Measurements from ENCODE around the gene IRAK1. TPM values are rescaled to one million over a fixed set of nuclear protein-coding genes. Genes with fewer than 3 reads are reported as not detected.
A peak's percentile ranks its signal among the peaks of the same experiment; 100 is the strongest.

The IRAK1 gene
- total and polyA plus RNA-seq, 2 donors (not counting 3 experiments of a cell fraction or from before 2014, with no cell fraction given): 63.6 to 138 TPM

DNA sequence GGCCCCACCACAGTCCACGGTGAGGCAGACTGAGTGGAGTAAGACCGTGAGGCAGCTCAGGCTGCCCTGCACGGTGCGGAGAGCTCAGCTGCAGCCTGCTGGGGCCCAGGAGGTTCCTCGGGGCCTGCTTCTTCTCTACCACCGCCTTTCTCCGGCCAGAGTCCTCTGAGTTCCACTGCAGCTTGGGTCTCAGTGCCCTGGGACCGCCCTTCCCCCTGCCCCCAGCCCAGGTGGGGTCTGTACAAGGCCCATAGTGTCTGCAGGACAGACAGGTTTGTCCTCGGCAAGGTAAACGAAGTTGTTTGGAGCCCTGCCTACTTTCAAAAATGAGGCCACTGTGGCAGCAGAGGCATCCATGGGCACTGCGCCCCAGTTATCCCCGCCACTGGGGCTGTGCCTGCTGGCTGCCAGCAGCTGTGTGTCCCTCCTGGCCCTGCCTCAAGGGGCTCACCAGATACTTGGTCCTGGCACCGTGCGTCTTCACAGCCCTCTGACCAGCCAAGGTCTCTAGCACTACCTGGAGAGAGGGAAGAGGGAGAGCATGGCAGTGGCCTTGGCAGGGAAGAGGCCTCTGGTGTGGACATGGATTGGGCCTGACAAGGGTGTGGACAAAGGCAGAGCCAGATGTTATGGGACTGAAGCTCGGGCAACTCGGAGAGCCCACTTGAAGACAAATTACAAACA is 4.0 kb downstream of the IRAK1 start:
- no TSS peak for BruUV-seq (replicated peaks)
- dilution Hi-C loops (cut with MboI; ENCODE audit: extremely low pct_ligation_motif_present, low sequenced_read_pairs) (no loop called here), intact Hi-C loops (cut with micrococcal nuclease) (no loop called here)
- Histone ChIP-seq H2AFZ (ENCODE audit: low read depth, low read length) (no peak overlapping the region), H3K79me2 (ENCODE audit: control insufficient read depth, insufficient read depth, low read length) (peaks cover 28% of the 10 kb centered on the region), H3K27me3 (ENCODE audit: control insufficient read depth in 2 of 2, insufficient read depth in 2 of 2, low read length in 2 of 2) (no peaks in the 10 kb centered on the region), H3K4me1 (ENCODE audit: control insufficient read depth, extremely low read depth, insufficient read depth, low read length) (peaks cover 22% of the 10 kb centered on the region), H3K36me3 (ENCODE audit: control insufficient read depth in 2 of 2, extremely low read depth in 1 of 2, insufficient read depth in 2 of 2, low read length in 2 of 2) (peaks cover 0 to 19% of the 10 kb centered on the region in 2 experiments), H4K20me1 (replicated peaks; ENCODE audit: control insufficient read depth, extremely low read depth, insufficient read depth, low read length) (no peaks in the 10 kb centered on the region), H3K9me3 (replicated peaks; ENCODE audit: control insufficient read depth, insufficient read depth, low read length) (no peaks in the 10 kb centered on the region), H3K4me2 (ENCODE audit: insufficient read depth, low read length) (no peak overlapping the region), H3K9ac (replicated peaks; ENCODE audit: extremely low read depth, insufficient read depth, low read length) (no peak overlapping the region), H3K9me1 (replicated peaks; ENCODE audit: control insufficient read depth, extremely low read depth, insufficient read depth, low read length) (no peaks in the 10 kb centered on the region), H3K4me3 (replicated peaks in 1 of 3; ENCODE audit: insufficient read depth in 1 of 3, low read depth in 1 of 3, low read length in 3 of 3) (no peak overlapping the region), H3K27ac (ENCODE audit: insufficient read depth, low read depth, low read length) (no peak overlapping the region)
- FAIRE-seq (no peak), DNase-seq (ENCODE audit: low read depth, low spot score) (no peak)
- TF ChIP-seq GATA2 (IDR thresholded peaks at IDR 0.05; ENCODE audit: insufficient read depth, insufficient read length, low read depth, low read length): no peak
- ChIA-PET CTCF (no interaction called here), POLR2A (no interaction called here)

DNA sequence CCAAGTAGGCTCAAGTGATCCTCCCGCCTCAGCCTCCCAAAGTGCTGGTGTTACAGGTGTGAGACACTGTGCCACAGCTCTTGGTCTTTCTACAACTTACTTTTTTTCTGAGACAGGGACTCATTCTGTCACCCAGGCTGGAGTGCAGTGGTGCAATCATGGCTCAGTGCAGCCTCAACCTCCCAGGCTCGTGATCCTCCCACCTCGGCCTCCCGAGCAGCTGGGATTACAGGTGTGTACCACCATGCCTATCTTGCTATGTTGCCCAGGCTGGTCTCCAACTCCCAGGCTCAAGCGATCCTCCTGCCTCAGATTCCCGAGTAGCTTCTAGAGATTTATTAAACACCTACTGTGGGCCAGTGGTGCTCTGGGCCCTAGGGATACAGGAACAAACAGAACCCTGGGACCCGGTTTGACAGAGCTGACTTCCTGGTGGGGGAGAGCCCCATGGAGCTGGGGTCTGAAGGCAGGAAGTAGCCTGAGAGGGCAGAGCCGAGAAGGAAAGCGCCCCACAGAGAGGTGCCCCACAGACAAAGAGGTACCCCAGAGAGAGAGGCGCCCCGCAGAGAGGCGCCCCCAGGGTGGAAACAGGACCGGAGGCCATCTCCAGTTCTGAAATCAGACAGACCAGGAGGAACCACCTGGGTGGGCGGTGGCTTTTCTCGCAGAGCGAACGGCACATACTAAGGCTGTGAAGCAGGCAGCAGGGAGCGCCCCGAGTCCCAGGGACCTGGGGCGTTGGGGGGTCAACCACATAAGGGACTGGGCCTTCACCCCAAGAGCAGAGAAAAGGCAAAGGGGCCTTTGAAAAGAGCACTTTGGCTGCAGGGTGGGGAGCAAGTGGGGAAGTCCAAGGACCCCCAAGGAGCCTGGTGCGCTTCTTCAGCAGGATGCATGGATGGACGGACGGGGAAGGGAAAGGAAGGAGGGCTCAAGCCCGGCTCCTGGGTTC is 5.0 kb downstream of the IRAK1 start:
- POLR2A ChIA-PET: no interaction called here
- TF ChIP-seq, protein P1, sequence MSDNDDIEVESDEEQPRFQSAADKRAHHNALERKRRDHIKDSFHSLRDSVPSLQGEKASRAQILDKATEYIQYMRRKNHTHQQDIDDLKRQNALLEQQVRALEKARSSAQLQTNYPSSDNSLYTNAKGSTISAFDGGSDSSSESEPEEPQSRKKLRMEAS (IDR thresholded peaks at IDR 0.05; ENCODE audit: insufficient read depth, insufficient read length): no peak
- TF ChIP-seq EZH2 (IDR thresholded peaks at IDR 0.05; ENCODE audit: borderline replicate concordance, low read depth, low read length, severe bottlenecking) (no peak), MYC (IDR thresholded peaks at IDR 0.05; ENCODE audit: low read depth, low read length) (no peak), JUN (IDR thresholded peaks at IDR 0.05; ENCODE audit: borderline replicate concordance, insufficient read depth, insufficient read length, low read depth) (no peak), POLR2AphosphoS5 (IDR thresholded peaks at IDR 0.05; ENCODE audit: insufficient read depth, low read depth, low read length) (no peak), GATA2 (IDR thresholded peaks at IDR 0.05; ENCODE audit: insufficient read depth, insufficient read length, low read depth, low read length) (no peak)
- TF ChIP-seq, protein P2, sequence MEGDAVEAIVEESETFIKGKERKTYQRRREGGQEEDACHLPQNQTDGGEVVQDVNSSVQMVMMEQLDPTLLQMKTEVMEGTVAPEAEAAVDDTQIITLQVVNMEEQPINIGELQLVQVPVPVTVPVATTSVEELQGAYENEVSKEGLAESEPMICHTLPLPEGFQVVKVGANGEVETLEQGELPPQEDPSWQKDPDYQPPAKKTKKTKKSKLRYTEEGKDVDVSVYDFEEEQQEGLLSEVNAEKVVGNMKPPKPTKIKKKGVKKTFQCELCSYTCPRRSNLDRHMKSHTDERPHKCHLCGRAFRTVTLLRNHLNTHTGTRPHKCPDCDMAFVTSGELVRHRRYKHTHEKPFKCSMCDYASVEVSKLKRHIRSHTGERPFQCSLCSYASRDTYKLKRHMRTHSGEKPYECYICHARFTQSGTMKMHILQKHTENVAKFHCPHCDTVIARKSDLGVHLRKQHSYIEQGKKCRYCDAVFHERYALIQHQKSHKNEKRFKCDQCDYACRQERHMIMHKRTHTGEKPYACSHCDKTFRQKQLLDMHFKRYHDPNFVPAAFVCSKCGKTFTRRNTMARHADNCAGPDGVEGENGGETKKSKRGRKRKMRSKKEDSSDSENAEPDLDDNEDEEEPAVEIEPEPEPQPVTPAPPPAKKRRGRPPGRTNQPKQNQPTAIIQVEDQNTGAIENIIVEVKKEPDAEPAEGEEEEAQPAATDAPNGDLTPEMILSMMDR (IDR thresholded peaks at IDR 0.05; ENCODE audit: extremely low read depth in 1 of 2, insufficient read depth in 1 of 2, low read depth in 1 of 2, low read length in 2 of 2): no peak

More for the DNA sequence above, 5.0 kb downstream of the IRAK1 start:
- Histone ChIP-seq H3K4me3 (replicated peaks in 1 of 3; ENCODE audit: insufficient read depth in 1 of 3, low read depth in 1 of 3, low read length in 3 of 3) (no peak overlapping the region), H3K9ac (replicated peaks; ENCODE audit: extremely low read depth, insufficient read depth, low read length) (no peak overlapping the region), H2AFZ (ENCODE audit: low read depth, low read length) (no peak overlapping the region), H3K27me3 (ENCODE audit: control insufficient read depth in 2 of 2, insufficient read depth in 2 of 2, low read length in 2 of 2) (no peaks in the 10 kb centered on the region), H4K20me1 (replicated peaks; ENCODE audit: control insufficient read depth, extremely low read depth, insufficient read depth, low read length) (no peaks in the 10 kb centered on the region), H3K4me2 (ENCODE audit: insufficient read depth, low read length) (no peak overlapping the region), H3K79me2 (ENCODE audit: control insufficient read depth, insufficient read depth, low read length) (peaks cover 28% of the 10 kb centered on the region), H3K9me3 (replicated peaks; ENCODE audit: control insufficient read depth, insufficient read depth, low read length) (no peaks in the 10 kb centered on the region), H3K36me3 (ENCODE audit: control insufficient read depth in 2 of 2, extremely low read depth in 1 of 2, insufficient read depth in 2 of 2, low read length in 2 of 2) (peaks cover 0 to 19% of the 10 kb centered on the region in 2 experiments), H3K9me1 (replicated peaks; ENCODE audit: control insufficient read depth, extremely low read depth, insufficient read depth, low read length) (no peaks in the 10 kb centered on the region), H3K27ac (ENCODE audit: insufficient read depth, low read depth, low read length) (no peak overlapping the region), H3K4me1 (ENCODE audit: control insufficient read depth, extremely low read depth, insufficient read depth, low read length) (peaks cover 15% of the 10 kb centered on the region)
- no peak for DNase-seq (ENCODE audit: low read depth, low spot score)
- FAIRE-seq: peak; percentile 76
- dilution Hi-C loops (cut with MboI; ENCODE audit: extremely low pct_ligation_motif_present, low sequenced_read_pairs) (no loop called here), intact Hi-C loops (cut with micrococcal nuclease) (no loop called here)
- CTCF ChIA-PET: interaction anchor here (1.0 to 2.6 kb wide), 4 partner anchors 29 to 293 kb away, joined by 4 to 39 read pairs (median 11); no protein-coding TSS in a partner anchor
- BruUV-seq (replicated peaks): no TSS peak

All from endothelial cell of umbilical vein (primary cell).